GM06990 (cell line): ENCODE data around the gene EIF2B5.

Experiments
- DNase-seq: peaks from one replicate; pipeline ENCODE4 v3.0.0-alpha.2; 2011; ENCODE audit not compliant: insufficient read length; ENCODE audit errors: extremely low read depth
- H3K27me3 ChIP-seq: replicated peaks from 2 replicates; pipeline ENCODE4 v1.6.0; 2011; ENCODE audit warnings: low read length; ENCODE audit not compliant: control insufficient read depth, insufficient read depth
- H3K36me3 ChIP-seq: 2 replicates; pipeline ENCODE4 v1.5.1; 2011; ENCODE audit warnings: low read length; ENCODE audit not compliant: control insufficient read depth, insufficient read depth
- H3K4me3 ChIP-seq: replicated peaks from 2 replicates; pipeline ENCODE4 v1.5.1; 2011; ENCODE audit warnings: low read depth, mild to moderate bottlenecking, control low read depth, low read length
- CTCF ChIP-seq: IDR thresholded peaks from 2 replicates; pipeline ENCODE4 v1.5.1; 2011; ENCODE audit warnings: low read length, control low read depth, mild to moderate bottlenecking, inconsistent platforms; ENCODE audit not compliant: insufficient read depth, poor library complexity, severe bottlenecking

EIF2B5 gene

DNA sequence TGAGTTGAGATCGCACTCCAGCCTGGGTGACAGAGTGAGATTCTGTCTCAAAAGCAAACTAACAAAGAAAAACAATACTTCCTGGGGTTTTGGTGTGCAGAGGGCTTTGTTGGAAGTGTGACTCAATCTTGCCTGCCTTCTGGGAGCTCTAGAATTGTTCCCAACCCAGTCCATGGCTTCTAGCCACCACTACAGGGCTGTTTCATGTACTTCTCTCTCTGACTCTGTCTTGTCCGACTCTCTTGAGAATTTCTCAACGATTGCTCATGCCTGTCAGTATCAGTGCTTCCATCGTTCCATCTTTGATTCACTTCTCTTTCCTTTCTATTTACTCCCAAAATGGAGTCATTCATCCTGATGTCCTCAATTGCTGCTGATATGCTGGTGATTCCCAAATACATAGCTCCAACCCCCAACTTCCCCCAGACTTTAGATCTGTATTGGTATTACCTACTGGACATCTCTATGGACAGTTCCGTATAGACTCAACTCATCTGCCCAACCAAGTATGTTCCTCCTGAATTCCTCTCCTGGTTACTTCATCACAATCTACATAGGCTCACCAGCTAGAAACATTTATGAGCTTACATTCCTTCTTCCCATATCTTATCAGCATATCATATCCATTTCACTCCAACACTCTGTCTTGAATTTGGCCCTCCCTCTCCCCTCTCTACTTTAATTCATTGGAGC is 37.7 kb downstream of the EIF2B5 start:
- no peak overlapping the region for H3K4me3 ChIP-seq
- DNase-seq, result no peak
- H3K27me3 ChIP-seq, result no peaks in the 10 kb centered on the region
- peaks cover 17% of the 10 kb centered on the region for H3K36me3 ChIP-seq
- TF ChIP-seq CTCF, result no peak

- Histone ChIP-seq H3K4me3 (no peak overlapping the region), H3K36me3 (peaks cover 17% of the 10 kb centered on the region), H3K27me3 (no peaks in the 10 kb centered on the region)
- DNase-seq, result no peak
- TF ChIP-seq CTCF, result no peak
These were observed 38.2 kb downstream of the EIF2B5 start for GRCh38 chr3:184173374-184173722.

- Histone ChIP-seq H3K36me3 (peaks cover 25% of the 10 kb centered on the region), H3K4me3 (no peak overlapping the region; the same call in 1 of the 2 replicates)
- TF ChIP-seq CTCF, result no peak
These were observed 39.1 kb downstream of the EIF2B5 start for GRCh38 chr3:184174284-184174645.

DNA sequence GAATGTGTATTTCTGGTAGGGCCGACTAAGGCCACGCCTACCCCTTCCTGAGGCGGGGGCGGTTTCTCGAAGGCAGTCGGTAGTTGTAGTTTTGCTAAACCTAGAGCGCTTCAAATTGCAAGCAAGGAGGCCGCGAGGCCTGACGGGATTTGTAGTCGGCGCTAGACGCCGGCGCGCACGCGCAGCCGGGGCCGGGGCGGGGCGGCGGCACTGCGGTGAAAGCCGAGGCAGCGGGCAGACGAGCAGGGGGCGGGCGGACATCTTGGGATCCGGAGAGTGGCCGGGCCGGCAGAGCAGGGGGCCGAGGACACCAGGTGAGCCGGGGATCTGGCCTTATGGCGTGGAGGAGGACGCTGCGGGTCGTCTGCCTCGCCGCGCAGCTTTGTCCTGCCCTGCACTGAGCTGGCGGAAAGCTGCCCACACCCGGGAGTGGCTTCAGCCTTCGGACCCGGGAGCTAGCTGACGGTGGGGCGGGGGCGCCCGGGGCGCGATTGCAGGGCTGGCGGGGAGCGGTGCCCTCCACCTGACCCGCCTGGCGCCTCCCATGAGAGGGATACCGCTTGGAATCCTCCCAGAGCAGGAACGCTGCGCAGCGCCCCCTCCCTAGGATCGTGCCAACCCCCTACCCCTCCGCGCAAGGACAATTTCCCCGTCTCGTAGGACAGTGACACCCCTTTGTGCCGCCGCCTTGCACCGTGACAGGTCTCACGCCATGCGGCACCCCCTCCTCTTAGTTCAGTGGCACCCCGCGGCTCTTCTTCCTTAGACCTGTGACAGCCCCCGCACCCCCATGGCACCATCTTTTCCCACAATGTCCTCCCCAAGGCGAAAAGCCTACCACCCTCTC is 39.7 kb downstream of the EIF2B5 start, which contains the start of gene AP2M1:
Gene AP2M1 (plus strand): TSS at position 210 of the 847 bp plus-strand sequence. CDS start 2,139 bp downstream, outside the sequence.
- peak; percentile 19 for TF ChIP-seq CTCF
- peaks cover 29% of the 10 kb centered on the region for H3K36me3 ChIP-seq
- DNase-seq, result peak; percentile 98
- H3K27me3 ChIP-seq, result no peaks in the 10 kb centered on the region
- H3K4me3 ChIP-seq, result peak within 1 kb of the TSS; percentile 82

More at GRCh38 chr3:184174284-184174645, 39.1 kb downstream of the EIF2B5 start:
- no peak for DNase-seq
- no peaks in the 10 kb centered on the region for H3K27me3 ChIP-seq

- Histone ChIP-seq H3K36me3 (peaks cover 35% of the 10 kb centered on the region), H3K4me3 (peak overlapping the region; percentile 82), H3K27me3 (no peaks in the 10 kb centered on the region)
- no peak for DNase-seq
- no peak for TF ChIP-seq CTCF
These were observed 40.3 kb downstream of the EIF2B5 start for GRCh38 chr3:184175506-184175905.
